ENCODE data around the gene RYR1. TPM values are rescaled to one million over a fixed set of nuclear protein-coding genes. Genes with fewer than 3 reads are reported as not detected.
A peak's percentile ranks its signal among the peaks of the same experiment; 100 is the strongest.

The RYR1 gene
- total RNA-seq, 2 experiments from 2014 or later: 0.20 to 1.2 TPM

DNA sequence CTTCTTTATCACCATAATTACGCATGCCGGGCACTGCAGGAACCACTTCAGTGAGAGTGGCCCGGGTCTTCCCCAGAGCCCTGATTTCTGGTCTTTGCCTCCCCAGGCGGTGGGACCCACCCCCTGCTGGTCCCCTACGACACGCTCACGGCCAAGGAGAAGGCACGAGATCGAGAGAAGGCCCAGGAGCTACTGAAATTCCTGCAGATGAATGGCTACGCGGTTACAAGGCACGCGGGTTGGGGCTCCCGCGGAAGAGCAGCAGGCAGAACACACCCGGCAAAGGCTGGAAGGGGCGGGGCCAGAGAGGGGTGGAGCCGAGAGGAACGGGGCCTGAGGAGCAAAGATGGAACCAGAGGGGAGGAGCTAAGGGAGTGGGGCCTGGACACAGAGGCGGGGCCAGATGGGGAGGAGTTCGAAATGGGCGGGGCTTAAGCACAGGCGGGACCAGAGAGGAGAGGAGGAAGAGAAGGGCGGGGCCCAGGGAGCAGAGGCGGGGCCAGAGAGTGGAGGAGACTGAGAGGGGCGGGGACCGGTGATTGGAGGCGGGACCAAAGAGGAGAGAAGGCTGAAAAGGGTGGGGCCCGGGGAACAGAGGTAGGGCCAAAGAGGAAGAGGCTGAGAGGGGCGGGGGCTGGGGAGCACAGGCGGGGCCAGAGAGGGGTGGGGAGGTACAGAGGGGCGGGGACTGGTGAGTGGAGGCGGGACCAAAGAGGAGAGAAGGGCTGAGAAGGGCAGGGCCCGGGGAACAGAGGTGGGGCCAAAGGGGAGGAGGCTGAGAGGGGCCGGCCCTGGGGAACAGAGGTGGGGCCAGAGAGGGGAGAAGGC, 73.4 kb downstream of the RYR1 start:
- Mint-ChIP-seq H3K9me3 (no peaks in the 10 kb centered on the region), H3K4me3 (peak overlapping the region; percentile 13), H3K36me3 (ENCODE audit: low read depth) (no peaks in the 10 kb centered on the region), H3K27me3 (no peaks in the 10 kb centered on the region), H3K27ac (no peak overlapping the region), H3K4me1 (ENCODE audit: low read depth) (peaks cover 11% of the 10 kb centered on the region)
- H3K4me1 ChIP-seq (ENCODE audit: insufficient read depth, low read length): peaks cover 6% of the 10 kb centered on the region
- H3K9me3 ChIP-seq (ENCODE audit: control insufficient read depth in 1 of 2, insufficient read depth in 1 of 2, low read length in 2 of 2): peaks cover 0 to 5% of the 10 kb centered on the region in 2 experiments
- CTCF ChIA-PET: interaction anchor here (1.3 kb wide), 1 partner anchor 104 kb away, joined by 4 read pairs; the partner anchor contains the start of gene FAM98C
- peak in 12 of 14 experiments; percentile 23 to 94 (median 87) for DNase-seq
- peak overlapping the region; percentile 7 for H3K4me3 ChIP-seq (ENCODE audit: low read length)
- H3K27me3 ChIP-seq (ENCODE audit: control insufficient read depth in 1 of 2, insufficient read depth in 2 of 2, low read length in 2 of 2): no peaks in the 10 kb centered on the region
- intact Hi-C loops (cut with DNase I, micrococcal nuclease): no loop called here
- POLR2A ChIA-PET: interaction anchor here (0.6 to 1.2 kb wide), 3 partner anchors 104 to 174 kb away, joined by 3 to 5 read pairs (median 4); partner anchors contain the start of genes ACTN4 and FAM98C
- no peak overlapping the region for H3K27ac ChIP-seq (ENCODE audit: low read depth in 1 of 2, low read length in 2 of 2)
- ATAC-seq (ENCODE audit: poor library complexity): peak; percentile 91
- H3K36me3 ChIP-seq (ENCODE audit: insufficient read depth, low read length): no peaks in the 10 kb centered on the region
- TF ChIP-seq, protein P1, sequence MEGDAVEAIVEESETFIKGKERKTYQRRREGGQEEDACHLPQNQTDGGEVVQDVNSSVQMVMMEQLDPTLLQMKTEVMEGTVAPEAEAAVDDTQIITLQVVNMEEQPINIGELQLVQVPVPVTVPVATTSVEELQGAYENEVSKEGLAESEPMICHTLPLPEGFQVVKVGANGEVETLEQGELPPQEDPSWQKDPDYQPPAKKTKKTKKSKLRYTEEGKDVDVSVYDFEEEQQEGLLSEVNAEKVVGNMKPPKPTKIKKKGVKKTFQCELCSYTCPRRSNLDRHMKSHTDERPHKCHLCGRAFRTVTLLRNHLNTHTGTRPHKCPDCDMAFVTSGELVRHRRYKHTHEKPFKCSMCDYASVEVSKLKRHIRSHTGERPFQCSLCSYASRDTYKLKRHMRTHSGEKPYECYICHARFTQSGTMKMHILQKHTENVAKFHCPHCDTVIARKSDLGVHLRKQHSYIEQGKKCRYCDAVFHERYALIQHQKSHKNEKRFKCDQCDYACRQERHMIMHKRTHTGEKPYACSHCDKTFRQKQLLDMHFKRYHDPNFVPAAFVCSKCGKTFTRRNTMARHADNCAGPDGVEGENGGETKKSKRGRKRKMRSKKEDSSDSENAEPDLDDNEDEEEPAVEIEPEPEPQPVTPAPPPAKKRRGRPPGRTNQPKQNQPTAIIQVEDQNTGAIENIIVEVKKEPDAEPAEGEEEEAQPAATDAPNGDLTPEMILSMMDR (IDR thresholded peaks at IDR 0.05): no peak

DNA sequence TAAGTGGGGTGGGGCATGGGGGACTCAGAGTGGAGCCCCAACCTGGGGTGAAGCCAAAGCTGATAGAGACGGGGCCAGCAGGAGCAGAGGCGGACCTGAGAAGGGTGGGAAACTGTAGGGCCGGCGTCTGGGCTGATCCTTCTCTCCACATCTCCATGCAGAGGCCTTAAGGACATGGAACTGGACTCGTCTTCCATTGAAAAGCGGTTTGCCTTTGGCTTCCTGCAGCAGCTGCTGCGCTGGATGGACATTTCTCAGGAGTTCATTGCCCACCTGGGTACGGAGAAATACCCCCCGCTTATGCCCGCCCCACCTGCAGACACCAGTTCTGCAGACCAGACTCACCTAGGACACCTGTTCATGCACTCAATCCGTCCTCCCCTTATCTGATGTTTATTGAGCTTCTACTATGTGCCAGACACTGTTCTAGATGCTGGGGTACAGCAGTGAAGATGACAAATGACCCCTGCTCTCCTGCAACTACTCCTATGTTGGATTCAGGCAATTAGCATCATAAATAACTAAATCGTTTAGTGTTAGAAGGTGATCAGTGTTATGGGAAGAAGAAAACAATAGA, 74.1 kb downstream of the RYR1 start:
- H3K27ac Mint-ChIP-seq: no peak overlapping the region

DNA sequence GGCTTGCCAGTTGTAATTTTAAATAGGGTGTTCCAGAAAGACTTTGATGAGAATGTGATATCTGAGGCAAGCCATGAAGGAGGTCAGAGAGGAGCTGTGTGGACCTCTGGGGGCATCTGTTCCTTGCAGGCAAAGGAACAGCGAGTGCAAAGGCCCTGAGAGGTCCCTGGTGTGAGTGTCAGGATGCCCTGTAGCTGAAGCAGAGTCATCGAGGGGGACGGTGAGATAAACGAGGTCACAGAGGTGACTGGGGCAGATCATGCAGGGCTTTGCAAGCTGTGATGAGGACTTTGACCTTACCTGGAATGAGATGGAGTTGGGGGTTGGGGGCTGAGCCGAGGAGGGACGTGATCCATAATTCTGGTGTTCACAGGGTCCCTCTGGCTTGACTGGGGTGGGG, 75.0 kb downstream of the RYR1 start:
- peaks cover 11% of the 10 kb centered on the region for H3K4me1 Mint-ChIP-seq (ENCODE audit: low read depth)
- no peaks in the 10 kb centered on the region for H3K27me3 ChIP-seq (ENCODE audit: control insufficient read depth in 1 of 2, insufficient read depth in 2 of 2, low read length in 2 of 2)
- H3K36me3 Mint-ChIP-seq (ENCODE audit: low read depth): no peaks in the 10 kb centered on the region
- peaks cover 6% of the 10 kb centered on the region for H3K4me1 ChIP-seq (ENCODE audit: insufficient read depth, low read length)
- H3K9me3 Mint-ChIP-seq: no peaks in the 10 kb centered on the region
- CTCF ChIA-PET: no interaction called here
- POLR2A ChIA-PET: interaction anchor here (1.0 to 1.8 kb wide), 2 partner anchors 105 to 110 kb away, joined by 4 read pairs; partner anchors contain the start of genes EIF3K and FAM98C
- H3K36me3 ChIP-seq (ENCODE audit: insufficient read depth, low read length): no peaks in the 10 kb centered on the region
- intact Hi-C loops (cut with DNase I, micrococcal nuclease): no loop called here
- DNase-seq (no peak), ATAC-seq (ENCODE audit: poor library complexity) (no peak)
- peaks cover 0 to 5% of the 10 kb centered on the region in 2 experiments for H3K9me3 ChIP-seq (ENCODE audit: control insufficient read depth in 1 of 2, insufficient read depth in 1 of 2, low read length in 2 of 2)
- no peak overlapping the region for H3K27ac Mint-ChIP-seq
- no peaks in the 10 kb centered on the region for H3K27me3 Mint-ChIP-seq
- no peak overlapping the region for H3K4me3 ChIP-seq (ENCODE audit: low read length)
- no peak overlapping the region for H3K27ac ChIP-seq (ENCODE audit: low read depth in 1 of 2, low read length in 2 of 2)
- H3K4me3 Mint-ChIP-seq: no peak overlapping the region
- TF ChIP-seq, protein P1 (IDR thresholded peaks at IDR 0.05): no peak

More for the DNA sequence above, 74.1 kb downstream of the RYR1 start:
- no peak overlapping the region for H3K27ac ChIP-seq (ENCODE audit: low read depth in 1 of 2, low read length in 2 of 2)
- TF ChIP-seq, protein P1 (IDR thresholded peaks at IDR 0.05): no peak
- no peak for DNase-seq
- H3K9me3 Mint-ChIP-seq: no peaks in the 10 kb centered on the region
- no peak overlapping the region for H3K4me3 ChIP-seq (ENCODE audit: low read length)
- peaks cover 0 to 5% of the 10 kb centered on the region in 2 experiments for H3K9me3 ChIP-seq (ENCODE audit: control insufficient read depth in 1 of 2, insufficient read depth in 1 of 2, low read length in 2 of 2)
- ChIA-PET CTCF (interaction anchor here (1.3 kb wide), 1 partner anchor 105 kb away, joined by 4 read pairs; the partner anchor contains the start of gene FAM98C), POLR2A (interaction anchor here (0.6 to 1.8 kb wide), 3 partner anchors 104 to 174 kb away, joined by 3 to 4 read pairs (median 4); partner anchors contain the start of genes ACTN4 and FAM98C)
- no peaks in the 10 kb centered on the region for H3K27me3 Mint-ChIP-seq
- H3K36me3 ChIP-seq (ENCODE audit: insufficient read depth, low read length): no peaks in the 10 kb centered on the region
- intact Hi-C loops (cut with DNase I, micrococcal nuclease): no loop called here
- no peaks in the 10 kb centered on the region for H3K27me3 ChIP-seq (ENCODE audit: control insufficient read depth in 1 of 2, insufficient read depth in 2 of 2, low read length in 2 of 2)
- peaks cover 11% of the 10 kb centered on the region for H3K4me1 Mint-ChIP-seq (ENCODE audit: low read depth)
- no peak for ATAC-seq (ENCODE audit: poor library complexity)
- peaks cover 6% of the 10 kb centered on the region for H3K4me1 ChIP-seq (ENCODE audit: insufficient read depth, low read length)
- H3K4me3 Mint-ChIP-seq: no peak overlapping the region
- H3K36me3 Mint-ChIP-seq (ENCODE audit: low read depth): no peaks in the 10 kb centered on the region

All from CD4-positive, alpha-beta T cell (primary cell).